ENCODE data around the gene OGA.

DNA sequence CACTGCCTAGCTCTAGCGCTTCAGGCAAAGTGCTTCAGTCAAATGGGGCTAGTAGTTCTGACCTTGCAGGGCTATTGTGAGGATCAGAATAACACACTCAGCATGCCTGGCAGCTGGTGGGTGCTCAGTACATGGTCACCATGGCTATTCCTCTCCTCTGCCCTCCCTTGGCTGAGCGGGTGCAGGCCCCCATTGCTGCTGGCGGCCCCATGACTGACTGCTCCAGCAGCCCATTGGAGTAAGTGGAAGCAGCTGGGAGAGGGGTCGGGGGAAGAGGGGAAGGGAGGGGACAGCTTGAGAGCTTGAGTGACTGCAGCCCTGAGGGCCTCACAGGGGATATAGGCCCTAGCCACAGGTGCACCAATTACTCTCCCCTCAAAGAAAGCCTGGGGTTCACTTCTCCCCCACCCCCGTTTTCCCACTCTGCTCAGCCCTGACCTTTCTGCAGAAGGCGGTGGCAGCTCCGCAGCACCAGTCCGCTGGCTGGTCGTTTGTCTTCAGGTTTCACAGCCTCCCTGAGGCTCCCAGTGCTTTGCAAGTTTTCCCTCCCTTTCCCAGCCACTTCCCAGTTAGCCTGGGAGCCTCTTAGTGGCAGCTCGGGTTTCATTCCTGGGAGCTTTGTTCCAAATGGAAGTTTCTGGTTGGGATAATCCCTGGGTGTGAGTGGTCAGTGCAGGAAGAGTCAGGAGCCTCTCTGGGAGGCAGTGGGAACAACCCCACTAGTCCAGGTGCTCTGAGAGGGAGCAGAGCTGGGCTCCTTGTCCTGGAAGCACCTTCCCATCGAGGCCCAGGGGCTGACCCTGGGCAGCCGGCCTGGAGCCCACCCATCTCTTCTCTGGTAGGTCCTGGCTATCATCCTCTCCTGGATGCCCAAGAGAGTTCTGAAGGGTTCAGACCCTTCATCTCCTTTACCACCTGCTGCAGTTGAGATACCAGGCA is 58.7 kb downstream of the OGA start:
- no peak for TF ChIP-seq ISL1 (CRISPR knock-in tag; IDR thresholded peaks at IDR 0.05)
- TF ChIP-seq, protein P1, sequence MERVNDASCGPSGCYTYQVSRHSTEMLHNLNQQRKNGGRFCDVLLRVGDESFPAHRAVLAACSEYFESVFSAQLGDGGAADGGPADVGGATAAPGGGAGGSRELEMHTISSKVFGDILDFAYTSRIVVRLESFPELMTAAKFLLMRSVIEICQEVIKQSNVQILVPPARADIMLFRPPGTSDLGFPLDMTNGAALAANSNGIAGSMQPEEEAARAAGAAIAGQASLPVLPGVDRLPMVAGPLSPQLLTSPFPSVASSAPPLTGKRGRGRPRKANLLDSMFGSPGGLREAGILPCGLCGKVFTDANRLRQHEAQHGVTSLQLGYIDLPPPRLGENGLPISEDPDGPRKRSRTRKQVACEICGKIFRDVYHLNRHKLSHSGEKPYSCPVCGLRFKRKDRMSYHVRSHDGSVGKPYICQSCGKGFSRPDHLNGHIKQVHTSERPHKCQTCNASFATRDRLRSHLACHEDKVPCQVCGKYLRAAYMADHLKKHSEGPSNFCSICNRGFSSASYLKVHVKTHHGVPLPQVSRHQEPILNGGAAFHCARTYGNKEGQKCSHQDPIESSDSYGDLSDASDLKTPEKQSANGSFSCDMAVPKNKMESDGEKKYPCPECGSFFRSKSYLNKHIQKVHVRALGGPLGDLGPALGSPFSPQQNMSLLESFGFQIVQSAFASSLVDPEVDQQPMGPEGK (CRISPR knock-in tag; IDR thresholded peaks at IDR 0.05; ENCODE audit: borderline replicate concordance) = no peak
- TF ChIP-seq SNAI2 (CRISPR knock-in tag; IDR thresholded peaks at IDR 0.05) = no peak
- no peak for TF ChIP-seq RARB (CRISPR knock-in tag; IDR thresholded peaks at IDR 0.05)
- no peak for TF ChIP-seq GLIS3 (CRISPR knock-in tag; IDR thresholded peaks at IDR 0.05)
- TF ChIP-seq OSR1 (CRISPR knock-in tag; IDR thresholded peaks at IDR 0.05) = no peak
- no peak for TF ChIP-seq ESRRG (CRISPR knock-in tag; IDR thresholded peaks at IDR 0.05)
- no peak for TF ChIP-seq ARNTL (CRISPR knock-in tag; IDR thresholded peaks at IDR 0.05; ENCODE audit: borderline replicate concordance, low read depth)
- TF ChIP-seq, protein P2, sequence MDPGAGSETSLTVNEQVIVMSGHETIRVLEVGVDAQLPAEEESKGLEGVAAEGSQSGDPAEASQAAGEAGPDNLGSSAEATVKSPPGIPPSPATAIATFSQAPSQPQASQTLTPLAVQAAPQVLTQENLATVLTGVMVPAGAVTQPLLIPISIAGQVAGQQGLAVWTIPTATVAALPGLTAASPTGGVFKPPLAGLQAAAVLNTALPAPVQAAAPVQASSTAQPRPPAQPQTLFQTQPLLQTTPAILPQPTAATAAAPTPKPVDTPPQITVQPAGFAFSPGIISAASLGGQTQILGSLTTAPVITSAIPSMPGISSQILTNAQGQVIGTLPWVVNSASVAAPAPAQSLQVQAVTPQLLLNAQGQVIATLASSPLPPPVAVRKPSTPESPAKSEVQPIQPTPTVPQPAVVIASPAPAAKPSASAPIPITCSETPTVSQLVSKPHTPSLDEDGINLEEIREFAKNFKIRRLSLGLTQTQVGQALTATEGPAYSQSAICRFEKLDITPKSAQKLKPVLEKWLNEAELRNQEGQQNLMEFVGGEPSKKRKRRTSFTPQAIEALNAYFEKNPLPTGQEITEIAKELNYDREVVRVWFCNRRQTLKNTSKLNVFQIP (CRISPR knock-in tag; IDR thresholded peaks at IDR 0.05; ENCODE audit: borderline replicate concordance, low read depth) = no peak
- no peak for TF ChIP-seq CSDC2 (CRISPR knock-in tag; IDR thresholded peaks at IDR 0.05)
